Measurements from ENCODE around the gene FBXW11. TPM values are rescaled to one million over a fixed set of nuclear protein-coding genes. Genes with fewer than 3 reads are reported as not detected.

Gene FBXW11
- total and polyA plus RNA-seq, 2 experiments from 2014 or later = 59.0 to 98.0 TPM

DNA sequence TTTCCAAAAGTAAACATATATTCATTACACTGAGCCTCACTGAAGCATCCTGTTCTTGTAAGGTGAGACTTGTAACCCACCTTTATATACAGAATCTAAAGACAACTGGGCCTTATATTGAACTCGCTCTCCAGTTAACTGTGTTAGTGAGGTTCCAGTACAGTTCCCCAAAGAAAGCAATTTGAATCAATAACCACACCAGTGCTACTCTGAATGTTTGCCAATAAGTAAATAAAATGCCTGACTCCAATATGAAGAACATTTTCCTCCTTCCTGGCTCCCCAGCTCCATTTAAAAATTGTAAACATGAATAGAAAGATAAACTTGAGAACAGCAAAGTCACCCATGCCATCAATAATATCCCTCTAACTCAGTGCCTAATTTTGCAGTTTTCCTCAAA is 50.1 kb downstream of the FBXW11 start:
- DNase-seq (ENCODE audit: low read depth in 1 of 2, low spot score in 1 of 2) = no peak
- H3K36me3 ChIP-seq = no peaks in the 10 kb centered on the region
- H3K9me3 ChIP-seq (ENCODE audit: low read depth) = no peaks in the 10 kb centered on the region
- no peaks in the 10 kb centered on the region for H3K27me3 ChIP-seq
- no peak overlapping the region for H3K4me3 ChIP-seq
- TF ChIP-seq CTCF (IDR thresholded peaks at IDR 0.05; ENCODE audit: low read depth, low read length) = no peak
- peaks cover 55% of the 10 kb centered on the region for H3K4me1 ChIP-seq (ENCODE audit: low read depth)
- H3K27ac ChIP-seq = peak overlapping the region; percentile 68

- DNase-seq (ENCODE audit: low read depth in 1 of 2, low spot score in 1 of 2) = no peak
- Histone ChIP-seq H3K36me3 (no peaks in the 10 kb centered on the region), H3K4me1 (ENCODE audit: low read depth) (peaks cover 52% of the 10 kb centered on the region), H3K9me3 (ENCODE audit: low read depth) (no peaks in the 10 kb centered on the region), H3K4me3 (no peak overlapping the region), H3K27ac (no peak overlapping the region), H3K27me3 (no peaks in the 10 kb centered on the region)
- no peak for TF ChIP-seq CTCF (IDR thresholded peaks at IDR 0.05; ENCODE audit: low read depth, low read length)
Observed at GRCh38 chr5:171955761-171956160, 50.7 kb downstream of the FBXW11 start.

DNA sequence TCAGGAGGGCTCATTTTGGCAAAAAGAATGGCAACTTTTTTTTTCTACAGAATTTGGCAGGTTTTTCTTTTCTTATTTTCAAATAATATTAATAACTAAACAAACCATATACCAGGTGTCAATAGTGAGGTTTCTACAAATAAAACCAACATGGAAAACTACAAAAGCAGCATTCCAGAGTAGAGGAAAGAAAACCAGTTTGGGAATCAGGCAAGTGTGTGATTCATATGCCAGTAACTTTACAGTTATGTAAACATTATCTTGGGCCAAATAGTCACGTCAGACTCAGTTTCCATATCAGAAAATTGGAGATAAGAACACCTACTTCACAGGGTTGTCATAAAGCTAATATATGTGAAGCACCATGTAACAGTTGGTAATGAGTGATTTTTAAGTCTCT is 51.7 kb downstream of the FBXW11 start:
- H3K27ac ChIP-seq = peak overlapping the region; percentile 91
- H3K4me1 ChIP-seq (ENCODE audit: low read depth) = peaks cover 52% of the 10 kb centered on the region
- H3K27me3 ChIP-seq = no peaks in the 10 kb centered on the region
- H3K9me3 ChIP-seq (ENCODE audit: low read depth) = no peaks in the 10 kb centered on the region
- DNase-seq (ENCODE audit: low read depth in 1 of 2, low spot score in 1 of 2) = peak in 1 of 2 donors; percentile 45
- H3K36me3 ChIP-seq = no peaks in the 10 kb centered on the region
- TF ChIP-seq CTCF (IDR thresholded peaks at IDR 0.05; ENCODE audit: low read depth, low read length) = no peak
- H3K4me3 ChIP-seq = no peak overlapping the region

DNA sequence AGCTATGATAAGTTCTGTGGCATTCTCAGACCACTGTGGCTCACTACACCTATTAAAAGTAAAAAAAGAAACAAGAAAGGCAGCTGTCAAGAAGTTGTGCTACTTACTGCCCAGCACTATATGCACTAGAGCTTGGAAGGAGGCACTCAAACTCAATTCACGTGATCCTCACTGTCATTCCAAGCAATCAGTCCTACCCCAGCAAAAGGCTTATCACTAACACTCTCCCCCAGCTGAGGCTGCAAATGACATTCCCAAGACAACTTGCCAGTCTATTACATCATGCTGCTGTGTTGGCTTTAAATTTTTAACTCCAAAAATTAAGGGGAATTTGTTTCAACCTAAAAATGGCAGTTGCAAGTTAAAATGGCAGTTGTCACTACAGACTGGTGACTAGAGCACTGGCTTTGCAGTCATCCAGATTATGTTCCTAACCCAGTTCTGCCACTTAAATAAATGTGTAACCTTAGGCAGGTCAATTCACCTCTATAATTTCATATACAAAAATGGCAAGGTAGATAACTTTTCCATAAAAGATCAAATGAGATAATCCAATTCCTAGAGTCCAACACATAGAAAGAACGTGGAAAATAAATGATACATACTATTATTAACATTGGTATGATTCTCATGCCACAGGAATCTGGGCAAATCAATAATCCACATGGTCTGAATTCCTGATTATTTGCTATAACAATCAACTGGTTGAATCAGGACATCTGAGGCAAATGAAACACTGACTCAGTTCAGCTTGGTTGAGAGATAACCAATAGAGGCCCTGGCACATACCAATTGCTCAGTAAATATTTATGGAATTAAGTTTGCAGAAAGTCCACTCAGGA is 52.4 kb downstream of the FBXW11 start:
- H3K9me3 ChIP-seq (ENCODE audit: low read depth) = no peaks in the 10 kb centered on the region
- peak overlapping the region; percentile 91 for H3K27ac ChIP-seq
- H3K27me3 ChIP-seq = no peaks in the 10 kb centered on the region
- peaks cover 50% of the 10 kb centered on the region for H3K4me1 ChIP-seq (ENCODE audit: low read depth)
- no peak for TF ChIP-seq CTCF (IDR thresholded peaks at IDR 0.05; ENCODE audit: low read depth, low read length)
- no peaks in the 10 kb centered on the region for H3K36me3 ChIP-seq
- H3K4me3 ChIP-seq = no peak overlapping the region
- peak; percentile 51 to 55 for DNase-seq (ENCODE audit: low read depth in 1 of 2, low spot score in 1 of 2)

DNA sequence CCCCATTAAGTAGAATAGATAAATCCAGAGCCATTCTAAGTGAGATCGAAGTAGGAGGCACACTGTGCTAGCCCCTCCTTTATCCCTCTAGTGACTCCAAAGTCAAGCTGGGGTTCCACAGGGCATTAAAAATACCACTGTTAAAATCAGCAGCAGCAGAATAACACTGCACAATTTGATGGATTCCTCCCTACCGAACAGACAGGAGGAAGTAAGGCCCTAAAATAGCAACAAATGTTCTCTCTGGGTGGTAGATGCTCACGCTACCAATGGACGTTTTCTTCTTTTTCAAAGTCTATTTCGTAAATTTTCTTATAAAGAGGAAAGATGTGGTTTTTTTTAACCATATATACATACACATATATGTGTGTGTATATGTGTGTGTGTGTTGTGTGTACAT is 54.4 kb downstream of the FBXW11 start:
- Histone ChIP-seq H3K4me3 (no peak overlapping the region), H3K27ac (no peak overlapping the region), H3K4me1 (ENCODE audit: low read depth) (peaks cover 31% of the 10 kb centered on the region), H3K9me3 (ENCODE audit: low read depth) (no peaks in the 10 kb centered on the region), H3K27me3 (no peaks in the 10 kb centered on the region), H3K36me3 (no peaks in the 10 kb centered on the region)
- DNase-seq (ENCODE audit: low read depth in 1 of 2, low spot score in 1 of 2) = no peak
- no peak for TF ChIP-seq CTCF (IDR thresholded peaks at IDR 0.05; ENCODE audit: low read depth, low read length)
